HepG2 (cell line): ENCODE results near the gene ZNF606. TPM values are rescaled to one million over a fixed set of nuclear protein-coding genes. Genes with fewer than 3 reads are reported as not detected.

Source experiments
- ARID4A ChIP-seq: sonication (generic); formaldehyde crosslinking; IDR thresholded peaks from 2 replicates; pipeline ENCODE4 v1.5.0; 2020; ENCODE audit warnings: mild to moderate bottlenecking, missing genetic modification reagents, borderline replicate concordance
- ATF7 ChIP-seq, 2 experiments: fragments of 450-650 bp in 1 of 2; sonication (generic) in 1 of 2; formaldehyde crosslinking in 1 of 2; IDR thresholded peaks; 2 replicates each; pipeline versions ENCODE4 v1.4.0 to v1.6.1; 2016 to 2020; ENCODE audit warnings: antibody characterized with exemption in 1 of 2, mild to moderate bottlenecking in 1 of 2, missing genetic modification reagents in 1 of 2
- CREBL2 ChIP-seq: sonication (generic); formaldehyde crosslinking; IDR thresholded peaks from 2 replicates; pipeline ENCODE4 v1.8.1; 2023; ENCODE audit warnings: missing genetic modification reagents, mild to moderate bottlenecking, borderline replicate concordance
- EEA1 ChIP-seq: sonication (generic); formaldehyde crosslinking; IDR thresholded peaks from 2 replicates; pipeline ENCODE4 v1.5.1; 2020; ENCODE audit warnings: mild to moderate bottlenecking, missing genetic modification reagents, borderline replicate concordance
- GATA4 ChIP-seq: sonication (generic); IDR thresholded peaks from 2 replicates; pipeline ENCODE4 v1.6.1; 2016; ENCODE audit warnings: antibody characterized with exemption, low read depth, borderline replicate concordance
- PATZ1 ChIP-seq: sonication (generic); formaldehyde crosslinking; IDR thresholded peaks from 2 replicates; pipeline ENCODE4 v1.4.0; 2020; ENCODE audit warnings: missing genetic modification reagents
- PCBP2 ChIP-seq: fragments of 200-400 bp; formaldehyde crosslinking; optimal IDR thresholded peaks from 2 replicates; pipeline ENCODE3; 2018; ENCODE audit warnings: low read length, low read depth; ENCODE audit not compliant: poor library complexity, severe bottlenecking
- PHF21A ChIP-seq: sonication (generic); formaldehyde crosslinking; IDR thresholded peaks from 2 replicates; pipeline ENCODE4 v1.5.0; 2020; ENCODE audit warnings: mild to moderate bottlenecking, missing genetic modification reagents
- PHF8 ChIP-seq: sonication (generic); formaldehyde crosslinking; IDR thresholded peaks from 2 replicates; pipeline ENCODE4 v1.5.0; 2020; ENCODE audit warnings: missing genetic modification reagents
- ZBTB4 ChIP-seq: sonication (generic); formaldehyde crosslinking; IDR thresholded peaks from 2 replicates; pipeline ENCODE4 v1.4.0; 2020; ENCODE audit warnings: missing genetic modification reagents, mild to moderate bottlenecking, borderline replicate concordance
- ZFP82 ChIP-seq: sonication (generic); formaldehyde crosslinking; IDR thresholded peaks from 2 replicates; pipeline ENCODE4 v1.5.1; 2020; ENCODE audit warnings: mild to moderate bottlenecking, missing genetic modification reagents, borderline replicate concordance
- ZNF234 ChIP-seq: sonication (generic); formaldehyde crosslinking; conservative IDR thresholded peaks from 2 replicates; pipeline ENCODE4 v1.5.1; 2020; ENCODE audit warnings: mild to moderate bottlenecking, missing genetic modification reagents
- ZNF256 ChIP-seq: sonication (generic); formaldehyde crosslinking; conservative IDR thresholded peaks from 2 replicates; pipeline ENCODE4 v1.4.0; 2020; ENCODE audit warnings: missing genetic modification reagents
- ZNF350 ChIP-seq: sonication (generic); formaldehyde crosslinking; IDR thresholded peaks from 2 replicates; pipeline ENCODE4 v1.4.0; 2020; ENCODE audit warnings: mild to moderate bottlenecking, low read depth, missing genetic modification reagents, borderline replicate concordance
- ZNF543 ChIP-seq: sonication (generic); formaldehyde crosslinking; IDR thresholded peaks from 2 replicates; pipeline ENCODE4 v1.4.0; 2020; ENCODE audit warnings: mild to moderate bottlenecking, missing genetic modification reagents
- ZNF572 ChIP-seq: sonication (generic); formaldehyde crosslinking; IDR thresholded peaks from 2 replicates; pipeline ENCODE4 v1.5.1; 2020; ENCODE audit warnings: mild to moderate bottlenecking, missing genetic modification reagents
- ZNF780A ChIP-seq: sonication (generic); formaldehyde crosslinking; IDR thresholded peaks from 2 replicates; pipeline ENCODE4 v1.8.0; 2022; ENCODE audit warnings: mild to moderate bottlenecking, missing genetic modification reagents, moderate library complexity
- polyA plus RNA-seq, 8 experiments: library from polyadenylated mRNA; depleted of rRNA in 3 of 8; stranded (reverse) in 7 of 8; unstranded in 1 of 8; fragments of >200 nt; fragmentation: Illumina TruSeq in 4 of 8; extraction: Trizol in 4 of 8; gene quantifications; 2 replicates each; pipeline versions ENCODE4 v1.2.1 to v1.2.3, GENCODE V29; 2011 to 2016; ENCODE audit warnings: low read depth in 4 of 8, missing spikeins in 1 of 8, mixed read lengths in 1 of 8; ENCODE audit not compliant: insufficient read depth in 1 of 8
- total RNA-seq, 5 experiments: library from RNA; depleted of rRNA; stranded (reverse); fragments of >200 nt; fragmentation: Illumina TruSeq; extraction: Trizol; gene quantifications; 2 replicates each; pipeline ENCODE4 v1.2.3, GENCODE V29; 2016; ENCODE audit warnings: low read depth in 1 of 5

The ZNF606 gene
- total and polyA plus RNA-seq, 2 of the 13 experiments (the other 11 are each of a cell fraction or from before 2014, with no cell fraction given) = 4.2 to 14.8 TPM

GRCh38 chr19:58002384-58003173 is at the start of gene ZNF606 (continued):
- TF ChIP-seq PHF21A (0 out of 2 replicates have a peak, but pooled peaks have one; percentile 35), PATZ1 (CRISPR knock-in tag) (peak; percentile 82), ZBTB4 (CRISPR knock-in tag) (no peak), ZNF543 (no peak; the same call in 1 of the 2 replicates), ARID4A (CRISPR knock-in tag) (peak; percentile 97), PHF8 (CRISPR knock-in tag) (peak; percentile 98), ZFP82 (CRISPR knock-in tag) (no peak), ZNF234 (no peak), ZNF780A (CRISPR knock-in tag) (no peak), ZNF572 (CRISPR knock-in tag) (no peak), ZNF256 (CRISPR knock-in tag) (no peak; the same call in 1 of the 2 replicates), ZNF350 (CRISPR knock-in tag) (peak; percentile 69; the same call in 1 of the 2 replicates), EEA1 (no peak), CREBL2 (CRISPR knock-in tag) (no peak), ATF7 (IDR thresholded peaks at IDR 0.05) (no peak), ATF7 (CRISPR knock-in tag; IDR thresholded peaks at IDR 0.05) (no peak), GATA4 (no peak), PCBP2 (no peak)
